T-helper 1 cell treated with Interleukin-12 subunit alpha and Interleukin-12 subunit beta and Interleukin-4 antibody, amounts not matched to agents 30 μg/mL and 1 μg/mL, for 36 hours (primary cell): ENCODE measurements around the gene TCIRG1.

Experiments
- H3K27ac Mint-ChIP-seq: one replicate; pipeline ENCODE4 v1.8.0; 2021; ENCODE audit warnings: mild to moderate bottlenecking, mixed read lengths
- H3K27me3 Mint-ChIP-seq: one replicate; pipeline ENCODE4 v1.8.0; 2021; ENCODE audit warnings: low read depth, mixed read lengths
- H3K36me3 Mint-ChIP-seq: one replicate; pipeline ENCODE4 v1.8.0; 2021; ENCODE audit warnings: low read depth, mixed read lengths
- H3K4me1 Mint-ChIP-seq: one replicate; pipeline ENCODE4 v1.8.0; 2021; ENCODE audit warnings: low read depth, mixed read lengths
- H3K4me3 Mint-ChIP-seq: one replicate; pipeline ENCODE4 v1.8.0; 2021; ENCODE audit warnings: mild to moderate bottlenecking, moderate library complexity, mixed read lengths
- H3K9me3 Mint-ChIP-seq: one replicate; pipeline ENCODE4 v1.8.0; 2021; ENCODE audit warnings: mixed read lengths

The TCIRG1 gene

DNA sequence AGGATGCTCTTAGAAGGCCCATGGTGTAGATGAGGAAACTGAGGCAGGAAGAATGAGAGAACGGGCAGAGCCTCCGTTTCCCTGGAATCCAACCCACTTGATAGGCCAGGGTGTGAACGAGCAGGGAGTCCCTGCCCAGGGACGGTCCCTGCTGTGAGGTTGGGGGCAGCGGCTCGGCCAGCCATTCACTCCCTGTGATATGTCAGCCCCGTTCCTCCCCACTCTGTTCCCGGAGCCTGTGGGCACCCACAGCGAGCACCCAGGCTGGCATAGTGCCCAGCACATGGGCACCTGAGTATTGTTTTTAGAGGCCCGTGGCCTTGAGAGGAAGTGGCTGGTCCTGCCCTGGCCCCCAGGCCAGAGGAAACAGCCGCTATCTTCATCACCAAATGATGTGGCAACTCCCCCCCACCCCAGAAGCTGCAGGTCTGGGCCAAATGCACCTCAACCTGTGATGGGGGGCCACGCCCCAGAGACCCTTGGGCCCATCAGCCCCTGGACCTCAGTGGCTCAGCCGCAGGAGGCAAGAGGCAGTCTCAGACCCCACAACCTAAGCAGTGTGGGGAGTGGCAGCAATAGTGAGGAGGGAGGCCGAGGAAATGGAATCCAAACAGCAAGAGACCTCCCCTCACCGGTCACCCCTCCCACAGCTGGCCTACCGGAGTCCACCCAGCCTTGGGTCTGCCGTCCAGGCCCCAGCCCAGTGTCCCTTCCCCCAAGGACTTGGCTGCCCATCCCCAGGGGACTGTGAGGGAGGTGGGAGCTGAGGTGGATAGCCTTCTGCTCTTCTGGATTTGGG, 26.6 kb upstream of the TCIRG1 start:
- Mint-ChIP-seq H3K4me1 (peaks cover 5% of the 10 kb centered on the region), H3K4me3 (no peak overlapping the region), H3K9me3 (no peaks in the 10 kb centered on the region), H3K27ac (no peak overlapping the region), H3K27me3 (no peaks in the 10 kb centered on the region), H3K36me3 (no peaks in the 10 kb centered on the region)

DNA sequence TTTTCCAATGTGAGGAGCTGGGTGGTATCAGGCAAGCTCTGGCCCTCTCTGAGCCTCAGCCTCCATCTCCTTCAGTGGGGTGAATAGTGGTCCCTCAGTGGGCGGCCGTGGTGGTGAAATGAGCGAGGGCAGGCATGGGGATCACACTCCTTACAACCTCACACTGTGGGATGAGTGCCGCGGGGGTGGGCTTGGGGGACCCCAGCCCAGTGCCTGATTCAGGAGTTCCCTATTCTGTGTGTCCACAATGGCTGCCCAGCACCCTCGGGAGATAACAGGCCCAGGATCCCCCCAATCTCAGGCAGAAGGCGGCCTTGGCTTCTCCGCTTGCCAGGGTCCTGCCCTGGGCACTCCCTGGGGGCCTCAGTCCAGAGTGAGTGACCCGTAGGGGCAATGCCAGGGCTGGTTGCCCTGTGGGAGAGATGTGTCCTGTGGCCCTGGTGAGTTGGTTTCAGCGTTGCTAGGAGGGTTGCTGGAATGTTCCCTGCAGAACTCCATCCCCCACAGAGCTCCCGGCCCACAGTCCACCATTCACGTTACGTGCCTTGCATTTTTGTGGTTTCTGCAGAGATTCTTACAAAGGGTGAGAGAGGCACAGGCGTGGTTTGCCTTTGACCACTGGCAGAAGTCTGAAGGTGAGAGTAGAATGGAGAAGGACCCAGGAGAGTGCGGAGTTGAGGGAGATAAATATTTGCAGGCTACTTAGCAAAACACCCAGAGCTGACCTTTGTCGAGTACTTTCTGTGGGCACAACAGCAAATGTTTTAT, 25.8 kb upstream of the TCIRG1 start:
- H3K4me1 Mint-ChIP-seq = peaks cover 5% of the 10 kb centered on the region
- H3K36me3 Mint-ChIP-seq = no peaks in the 10 kb centered on the region
- no peaks in the 10 kb centered on the region for H3K9me3 Mint-ChIP-seq

DNA sequence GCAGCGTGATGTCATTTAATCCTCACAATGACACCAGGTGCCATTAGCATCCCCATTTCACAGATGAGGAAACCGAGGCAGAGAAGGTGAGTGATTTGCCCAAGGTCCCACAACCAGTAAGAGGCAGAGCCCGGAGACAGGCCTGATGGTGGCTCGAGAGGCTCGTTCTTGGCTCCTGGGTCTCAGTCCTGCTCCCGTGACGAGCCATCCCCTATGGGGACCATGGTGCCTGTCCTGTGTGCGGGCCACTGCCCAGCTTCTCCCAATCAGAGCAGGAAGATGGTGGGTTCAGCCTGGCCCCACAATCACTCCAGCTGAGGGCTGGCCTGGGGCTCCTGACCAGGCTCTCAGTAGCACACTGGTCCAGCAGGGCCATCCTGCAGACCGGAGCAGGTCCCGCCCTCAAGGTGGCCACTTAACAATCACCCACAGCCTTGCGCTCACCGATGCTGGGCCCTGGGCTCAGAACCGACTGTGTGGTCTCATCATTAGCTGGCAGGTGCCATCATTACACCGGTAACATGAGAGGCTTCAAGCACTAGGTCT, 25.1 kb upstream of the TCIRG1 start:
- Mint-ChIP-seq H3K4me3 (no peak overlapping the region), H3K9me3 (no peaks in the 10 kb centered on the region), H3K27ac (no peak overlapping the region), H3K4me1 (peaks cover 5% of the 10 kb centered on the region), H3K27me3 (no peaks in the 10 kb centered on the region), H3K36me3 (no peaks in the 10 kb centered on the region)

More for the DNA sequence above, 25.8 kb upstream of the TCIRG1 start:
- Mint-ChIP-seq H3K4me3 (no peak overlapping the region), H3K27ac (no peak overlapping the region), H3K27me3 (no peaks in the 10 kb centered on the region)

DNA sequence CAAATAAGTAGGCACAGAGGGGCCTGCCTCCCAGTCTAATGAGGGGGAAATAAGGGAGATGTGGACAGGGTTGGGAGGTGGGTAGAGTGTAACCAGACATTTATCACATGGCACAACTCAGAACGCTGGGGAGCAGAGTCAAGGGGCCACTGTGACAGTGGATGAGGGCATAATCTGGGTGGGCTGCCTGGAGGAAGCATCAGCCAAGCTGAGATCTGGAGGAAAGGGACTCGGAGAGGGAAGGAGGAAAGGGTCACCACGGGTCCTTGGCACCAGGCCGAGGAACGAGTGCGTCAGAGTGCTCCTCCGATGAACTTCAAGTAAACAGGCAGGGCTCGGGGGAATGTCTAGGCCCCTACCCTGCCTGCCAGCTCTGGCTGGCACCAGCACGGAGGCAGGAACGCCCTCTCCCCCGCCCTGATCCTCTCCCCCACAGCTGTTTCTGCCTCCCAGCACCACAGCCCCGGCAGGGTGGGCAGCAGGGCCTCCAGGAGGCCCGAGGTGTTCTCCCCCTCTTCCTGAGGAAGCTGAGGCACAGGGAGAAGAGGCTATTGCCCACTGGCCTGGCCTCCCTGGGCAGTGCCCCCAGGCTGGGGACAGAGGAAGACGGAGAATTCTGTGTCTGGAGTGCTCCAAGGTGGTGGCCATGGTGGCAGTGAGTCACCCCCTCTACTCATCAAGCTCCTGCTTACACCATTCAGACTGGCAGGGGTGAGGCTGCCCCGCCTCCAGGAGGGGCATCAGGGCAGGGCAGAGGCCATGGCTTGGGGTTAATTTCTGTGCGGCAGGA, 24.5 kb upstream of the TCIRG1 start:
- peaks cover 1% of the 10 kb centered on the region for H3K4me1 Mint-ChIP-seq
- H3K27ac Mint-ChIP-seq = no peak overlapping the region
- no peak overlapping the region for H3K4me3 Mint-ChIP-seq
- H3K9me3 Mint-ChIP-seq = no peaks in the 10 kb centered on the region
- no peaks in the 10 kb centered on the region for H3K27me3 Mint-ChIP-seq
- H3K36me3 Mint-ChIP-seq = no peaks in the 10 kb centered on the region

DNA sequence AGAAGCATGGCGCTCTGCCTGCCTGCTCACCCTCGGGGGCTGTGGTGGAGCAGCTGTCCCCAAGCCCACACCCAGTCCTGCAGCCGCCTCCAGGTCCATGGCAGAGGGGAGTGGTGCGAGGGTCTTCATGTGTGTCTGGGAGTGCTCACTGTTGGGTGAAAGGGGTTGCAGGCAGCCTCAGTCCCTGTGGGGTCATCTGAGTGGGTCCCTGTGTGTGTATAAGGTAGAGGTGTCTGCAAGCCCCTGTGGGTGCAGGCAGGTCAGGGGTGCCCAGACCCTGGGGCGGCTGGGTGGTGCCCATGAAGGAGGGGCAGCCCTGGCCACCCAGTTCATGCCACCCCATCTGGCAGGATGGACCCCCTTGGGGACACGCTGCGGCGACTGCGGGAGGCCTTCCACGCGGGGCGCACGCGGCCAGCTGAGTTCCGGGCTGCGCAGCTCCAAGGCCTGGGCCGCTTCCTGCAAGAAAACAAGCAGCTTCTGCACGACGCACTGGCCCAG, 23.8 kb upstream of the TCIRG1 start:
- Mint-ChIP-seq H3K4me1 (no peaks in the 10 kb centered on the region), H3K27ac (no peak overlapping the region), H3K4me3 (no peak overlapping the region), H3K27me3 (no peaks in the 10 kb centered on the region), H3K9me3 (no peaks in the 10 kb centered on the region), H3K36me3 (no peaks in the 10 kb centered on the region)

DNA sequence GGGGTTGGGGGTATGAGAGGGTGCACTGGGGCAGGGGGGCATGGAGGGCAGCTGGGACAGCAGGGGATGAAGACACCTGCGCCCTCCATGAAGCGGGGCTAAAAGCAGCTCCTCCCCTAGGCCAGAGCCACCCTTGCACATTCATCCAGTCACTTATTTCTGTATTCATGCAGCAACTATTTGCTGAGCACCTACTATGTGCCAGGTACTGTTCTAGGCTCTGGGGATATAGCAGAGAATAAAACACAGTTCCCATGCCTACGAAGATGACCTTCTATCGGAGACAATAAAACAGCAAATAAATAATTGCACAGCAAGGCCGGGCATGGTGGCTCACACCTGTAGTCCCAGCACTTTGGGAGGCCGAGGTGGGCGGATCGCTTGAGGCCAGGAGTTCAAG, 23.4 kb upstream of the TCIRG1 start:
- Mint-ChIP-seq H3K27me3 (no peaks in the 10 kb centered on the region), H3K27ac (no peak overlapping the region), H3K4me3 (no peak overlapping the region), H3K36me3 (no peaks in the 10 kb centered on the region), H3K9me3 (no peaks in the 10 kb centered on the region), H3K4me1 (no peaks in the 10 kb centered on the region)

DNA sequence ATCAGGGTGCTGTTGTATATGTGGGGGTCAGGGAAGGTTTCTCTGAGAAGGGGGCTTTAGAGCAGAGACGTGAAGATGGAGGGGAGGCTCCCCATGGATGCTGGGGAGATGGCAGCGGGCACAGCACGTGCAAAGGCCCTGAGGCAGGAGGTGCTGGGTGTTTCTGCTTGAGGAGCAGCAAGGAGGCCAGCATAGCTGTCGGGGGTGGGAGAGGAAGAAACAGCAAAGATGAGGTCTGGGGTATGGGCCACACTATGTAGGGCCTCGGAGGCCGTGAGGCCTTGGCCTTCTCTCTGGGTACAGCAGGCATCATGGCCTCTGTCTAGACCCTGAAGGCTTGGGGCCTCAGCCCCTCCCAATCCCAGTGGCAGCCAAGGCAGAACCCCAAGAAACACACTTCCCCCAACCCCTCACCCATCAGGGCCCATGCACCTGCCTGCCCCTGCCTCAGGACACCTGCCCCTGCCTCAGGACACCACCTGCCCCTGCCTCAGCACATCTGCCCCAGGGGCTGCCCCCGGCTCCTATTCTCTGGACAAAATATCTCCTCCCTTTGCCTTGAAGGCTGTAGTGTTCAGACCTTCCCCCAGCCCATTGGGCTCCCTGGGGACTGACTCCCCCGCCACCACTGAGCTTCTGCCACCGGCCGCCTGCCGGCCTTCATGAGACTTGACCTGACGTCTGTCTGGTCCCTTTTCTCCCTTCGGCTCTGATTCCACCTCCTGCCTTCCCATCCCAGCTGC, 22.5 kb upstream of the TCIRG1 start:
- Mint-ChIP-seq H3K9me3 (no peaks in the 10 kb centered on the region), H3K27ac (no peak overlapping the region), H3K27me3 (no peaks in the 10 kb centered on the region), H3K36me3 (no peaks in the 10 kb centered on the region), H3K4me1 (no peaks in the 10 kb centered on the region), H3K4me3 (no peak overlapping the region)

DNA sequence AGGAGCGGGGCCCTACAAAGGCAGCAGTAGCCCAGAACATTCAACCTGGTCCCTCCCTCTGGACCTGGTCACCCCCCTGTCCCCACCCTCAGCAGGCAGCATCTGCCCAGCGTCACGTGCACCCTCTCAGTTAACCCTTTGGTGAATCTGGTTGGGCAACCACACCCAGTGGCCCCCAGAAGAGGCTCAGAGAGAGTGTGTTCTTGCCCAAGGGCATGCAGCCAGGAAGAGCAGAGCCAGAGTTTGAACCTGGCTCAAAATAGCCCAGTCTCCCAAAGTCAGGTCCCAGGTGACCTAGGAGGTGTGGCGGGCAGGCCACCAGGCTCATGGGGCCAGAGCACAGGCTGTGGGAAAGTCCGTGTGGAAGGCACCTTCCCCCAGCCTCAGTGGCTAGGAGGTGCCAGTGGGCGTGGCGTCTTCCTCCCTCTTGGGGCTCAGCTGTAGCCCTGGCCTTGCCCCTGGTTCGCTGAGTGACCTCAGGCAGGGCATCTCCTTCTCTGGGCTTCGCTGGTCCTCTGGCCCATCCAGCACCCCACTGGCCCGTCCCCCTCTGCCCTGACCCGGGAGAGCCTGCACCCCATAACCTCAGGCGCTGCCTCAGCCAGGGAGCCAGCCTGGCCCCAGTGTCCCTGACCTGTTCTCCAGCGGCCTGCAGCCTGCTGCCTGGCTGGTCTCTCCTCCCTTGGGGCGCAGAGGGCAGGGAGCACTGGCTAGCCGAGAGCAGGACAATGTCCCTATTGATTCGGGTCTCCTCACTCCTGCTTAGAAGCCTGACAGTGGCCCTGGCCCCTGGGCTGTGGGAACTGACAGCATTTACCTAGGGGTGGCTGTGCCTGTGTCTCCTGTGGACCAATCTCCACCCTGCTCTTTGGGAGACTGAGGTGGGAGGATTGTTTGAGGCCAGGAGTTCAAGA, 21.7 kb upstream of the TCIRG1 start:
- H3K27ac Mint-ChIP-seq = no peak overlapping the region
- no peak overlapping the region for H3K4me3 Mint-ChIP-seq
- no peaks in the 10 kb centered on the region for H3K27me3 Mint-ChIP-seq
- no peaks in the 10 kb centered on the region for H3K9me3 Mint-ChIP-seq
- H3K4me1 Mint-ChIP-seq = no peaks in the 10 kb centered on the region
- H3K36me3 Mint-ChIP-seq = no peaks in the 10 kb centered on the region

DNA sequence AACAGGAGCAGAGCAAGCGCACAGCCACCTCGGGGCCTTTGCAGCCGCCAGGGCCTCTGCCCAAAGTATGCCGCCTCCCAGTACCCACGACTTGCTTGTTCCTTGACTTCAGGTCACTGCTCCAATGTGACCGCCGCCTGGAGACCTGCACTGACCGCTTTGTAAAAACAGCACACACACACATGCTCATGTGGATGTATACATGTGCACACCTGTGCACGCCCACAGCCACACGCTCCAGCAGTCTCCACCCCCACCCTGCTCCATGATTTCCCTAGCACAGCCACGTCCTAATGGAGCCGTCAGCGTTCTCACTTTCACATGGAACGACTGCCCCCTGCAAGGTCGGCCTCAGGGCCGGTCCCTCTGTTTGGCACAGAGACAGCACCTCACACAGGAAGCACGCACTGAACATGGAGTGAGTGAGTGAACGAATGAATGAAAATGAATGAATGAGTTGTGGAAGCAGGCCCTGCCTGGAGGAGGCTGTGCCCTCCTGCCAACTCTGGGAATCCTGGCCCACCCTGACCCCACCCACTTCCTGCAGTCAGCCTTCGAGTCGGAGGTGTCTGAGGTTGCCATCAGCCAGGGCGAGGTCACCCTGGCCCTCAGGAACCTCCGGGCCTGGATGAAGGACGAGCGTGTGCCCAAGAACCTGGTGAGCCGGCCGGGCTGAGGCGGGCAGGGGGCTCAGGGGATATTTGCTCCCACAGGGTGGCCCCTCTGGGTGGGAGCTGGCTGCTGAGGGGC, 20.7 kb upstream of the TCIRG1 start:
- Mint-ChIP-seq H3K36me3 (no peaks in the 10 kb centered on the region), H3K27ac (no peak overlapping the region), H3K4me3 (no peak overlapping the region), H3K9me3 (no peaks in the 10 kb centered on the region), H3K27me3 (no peaks in the 10 kb centered on the region), H3K4me1 (no peaks in the 10 kb centered on the region)

DNA sequence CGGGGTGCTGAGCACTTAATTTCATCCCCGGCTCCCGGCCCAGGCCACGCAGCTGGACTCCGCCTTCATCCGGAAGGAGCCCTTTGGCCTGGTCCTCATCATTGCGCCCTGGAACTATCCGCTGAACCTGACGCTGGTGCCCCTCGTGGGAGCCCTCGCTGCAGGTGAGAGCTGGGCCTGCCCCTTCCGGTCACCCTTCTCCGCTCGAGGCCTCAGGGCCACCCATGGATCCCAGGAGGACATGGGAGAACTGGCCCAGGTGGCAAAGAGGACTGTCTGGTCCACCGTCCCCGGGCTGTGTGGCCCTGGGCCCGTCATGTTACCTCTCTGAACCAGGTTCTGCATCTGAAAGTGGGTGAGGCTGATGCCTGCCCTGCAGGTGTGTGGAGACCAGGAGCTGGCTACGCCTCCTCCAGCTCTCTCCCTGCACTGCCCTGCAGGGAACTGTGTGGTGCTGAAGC, 20.1 kb upstream of the TCIRG1 start:
- Mint-ChIP-seq H3K4me1 (no peaks in the 10 kb centered on the region), H3K36me3 (no peaks in the 10 kb centered on the region), H3K4me3 (no peak overlapping the region), H3K27ac (no peak overlapping the region), H3K9me3 (no peaks in the 10 kb centered on the region), H3K27me3 (no peaks in the 10 kb centered on the region)

GRCh38 chr11:68019486-68019885, 19.3 kb upstream of the TCIRG1 start:
- H3K36me3 Mint-ChIP-seq = no peaks in the 10 kb centered on the region
- no peak overlapping the region for H3K4me3 Mint-ChIP-seq
- H3K27ac Mint-ChIP-seq = no peak overlapping the region
- H3K9me3 Mint-ChIP-seq = no peaks in the 10 kb centered on the region
- H3K4me1 Mint-ChIP-seq = no peaks in the 10 kb centered on the region
- H3K27me3 Mint-ChIP-seq = no peaks in the 10 kb centered on the region

DNA sequence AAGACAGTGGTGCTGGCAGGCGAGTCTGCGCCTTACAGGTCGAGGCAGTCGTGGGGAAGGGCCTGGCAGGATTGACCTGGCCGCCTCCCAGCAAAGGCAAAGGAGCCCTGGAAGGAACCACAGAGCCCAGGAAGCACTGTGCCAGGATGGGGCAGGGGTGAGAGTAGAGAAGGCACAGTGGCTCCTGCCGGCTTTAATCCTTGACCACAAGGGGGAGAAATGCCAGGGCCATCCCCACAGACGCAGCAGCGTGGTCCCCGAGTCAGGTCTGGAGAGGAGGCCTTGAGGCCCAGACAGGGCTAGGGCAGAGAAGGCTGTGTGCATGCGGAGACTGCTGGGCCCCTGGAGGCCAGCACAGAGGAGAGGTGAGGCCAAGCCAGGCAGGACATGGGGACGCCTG, 18.2 kb upstream of the TCIRG1 start:
- peaks cover 3% of the 10 kb centered on the region for H3K4me1 Mint-ChIP-seq
- no peaks in the 10 kb centered on the region for H3K27me3 Mint-ChIP-seq
- no peaks in the 10 kb centered on the region for H3K36me3 Mint-ChIP-seq
- no peak overlapping the region for H3K4me3 Mint-ChIP-seq
- no peaks in the 10 kb centered on the region for H3K9me3 Mint-ChIP-seq
- H3K27ac Mint-ChIP-seq = no peak overlapping the region
